ENCODE data around the gene ABT1.

The ABT1 gene

DNA sequence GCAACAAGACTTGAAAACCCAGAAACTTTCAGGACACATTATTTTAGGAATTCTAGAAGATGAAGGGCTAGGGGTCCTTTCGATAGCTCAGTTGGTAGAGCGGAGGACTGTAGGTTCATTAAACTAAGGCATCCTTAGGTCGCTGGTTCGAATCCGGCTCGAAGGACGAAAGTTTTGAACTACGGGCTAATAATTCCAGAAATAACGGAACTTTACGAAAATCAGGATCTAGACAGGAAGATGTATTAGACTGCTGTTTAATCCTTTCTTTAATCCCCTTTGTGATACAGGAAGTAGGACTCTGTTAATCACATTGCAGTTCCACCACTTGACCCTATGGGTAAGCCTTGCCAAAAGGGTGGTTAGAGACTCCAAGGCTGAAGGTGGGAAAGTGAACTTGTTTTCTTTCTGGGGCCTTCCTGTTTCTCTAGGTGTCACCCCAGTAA, 21.2 kb upstream of the ABT1 start:
- peak; percentile 17 for DNase-seq

DNA sequence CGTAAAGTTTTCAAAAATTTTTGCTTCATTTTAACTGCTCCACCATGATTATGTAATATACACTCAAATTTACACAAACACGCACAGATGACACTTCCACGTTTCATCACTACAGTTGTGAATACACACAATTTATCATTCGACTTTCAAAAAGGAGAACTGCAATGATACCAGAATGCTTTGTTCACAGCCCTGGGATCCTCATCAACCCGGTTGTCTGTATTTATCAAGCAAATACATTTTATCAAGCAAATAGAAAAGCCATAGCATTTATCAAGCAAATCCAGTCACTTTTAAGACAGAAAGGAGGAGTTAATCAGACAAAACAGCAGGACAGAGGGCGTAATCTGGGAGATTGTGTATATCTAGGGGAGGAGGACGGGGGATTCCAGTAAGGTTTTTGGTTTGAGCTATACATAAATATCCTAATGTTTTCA, 20.3 kb upstream of the ABT1 start:
- no peak for DNase-seq

- peak; percentile 7 for DNase-seq
These were observed 19.6 kb upstream of the ABT1 start for GRCh38 chr6:26576929-26577719.

GRCh38 chr6:26577720-26578072, 19.1 kb upstream of the ABT1 start:
- no peak for DNase-seq

DNA sequence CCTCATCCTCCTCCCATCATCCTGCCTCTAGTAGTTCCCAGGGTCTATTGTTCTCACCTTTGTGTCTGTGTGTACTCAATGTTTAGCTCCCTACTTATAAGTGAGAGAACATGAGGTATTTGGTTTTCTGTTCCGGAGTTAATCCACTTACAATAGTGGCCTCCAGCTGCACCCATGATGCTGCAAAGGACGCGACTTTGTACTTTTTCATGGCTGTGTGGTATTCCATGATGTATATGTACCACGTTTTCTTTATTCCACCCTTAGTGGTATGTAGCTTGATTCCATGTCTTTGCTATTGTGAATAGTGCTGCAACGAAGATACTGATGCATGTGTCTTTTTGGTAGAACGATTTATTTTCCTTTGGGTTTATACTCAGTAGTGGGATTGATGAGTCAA, 18.5 kb upstream of the ABT1 start:
- DNase-seq: no peak

DNA sequence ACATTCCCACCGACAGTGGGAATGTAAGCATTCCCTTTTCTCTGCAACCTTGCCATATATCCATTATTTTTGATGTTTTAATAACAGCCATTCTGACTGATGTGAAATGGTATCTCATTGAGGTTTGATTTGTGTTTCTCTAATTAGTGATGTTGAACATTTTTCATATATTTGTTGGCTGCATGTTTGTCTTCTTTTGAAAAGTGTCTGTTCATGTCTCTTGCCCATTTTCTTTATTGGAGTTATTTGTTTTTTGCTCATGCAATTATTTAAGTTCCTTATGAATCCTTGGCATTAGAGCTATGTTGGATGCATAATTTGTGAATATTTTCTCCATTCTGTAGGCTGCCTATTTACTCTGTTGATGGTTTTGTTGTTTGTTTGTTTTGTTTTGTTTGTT, 18.0 kb upstream of the ABT1 start:
- DNase-seq: no peak

- no peak for DNase-seq
These were observed 15.4 kb upstream of the ABT1 start for GRCh38 chr6:26581164-26581915.

DNA sequence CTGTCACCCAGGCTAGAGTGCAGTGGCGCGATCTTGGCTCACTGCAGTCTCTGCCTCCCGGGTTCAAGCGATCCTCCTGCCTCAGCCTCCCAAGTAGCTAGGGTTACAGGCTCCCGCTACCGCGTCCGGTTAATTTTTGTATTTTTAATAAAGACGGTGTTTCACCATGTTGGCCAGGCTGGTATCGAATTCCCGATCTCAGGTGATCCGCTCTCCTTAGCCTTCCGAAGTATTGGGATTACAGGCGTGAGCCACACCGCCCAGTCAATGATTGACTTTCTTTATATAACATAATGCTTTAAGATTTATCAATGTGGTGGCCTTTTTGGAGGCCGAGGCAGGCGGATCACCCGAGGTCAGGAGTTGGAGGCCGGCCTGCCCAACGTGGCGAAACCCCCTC, 7.8 kb upstream of the ABT1 start:
- DNase-seq: no peak

DNA sequence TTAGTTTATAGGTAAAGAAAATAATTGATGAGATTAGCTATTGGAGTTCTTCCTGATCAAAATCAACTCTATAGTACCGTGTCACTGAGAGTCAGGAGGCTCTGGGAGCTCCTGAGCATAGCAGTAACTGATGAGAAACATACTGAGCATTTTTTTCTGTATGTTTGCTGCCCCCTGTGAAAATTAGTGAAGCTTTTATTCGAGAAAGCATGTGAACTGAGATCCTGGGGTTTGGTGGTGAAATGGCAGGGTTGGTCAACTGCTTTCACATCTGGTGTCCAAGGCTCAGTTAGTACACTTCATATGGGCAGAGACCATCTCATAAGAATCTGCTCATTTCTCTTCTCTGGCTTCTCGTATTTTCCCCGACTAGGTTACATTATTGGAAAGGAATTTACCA, 4.1 kb upstream of the ABT1 start:
- peak; percentile 53 for DNase-seq

- DNase-seq: peak; percentile 18
These were observed 3.2 kb upstream of the ABT1 start for GRCh38 chr6:26593278-26594130.

GRCh38 chr6:26594131-26594498, 2.6 kb upstream of the ABT1 start:
- no peak for DNase-seq

DNA sequence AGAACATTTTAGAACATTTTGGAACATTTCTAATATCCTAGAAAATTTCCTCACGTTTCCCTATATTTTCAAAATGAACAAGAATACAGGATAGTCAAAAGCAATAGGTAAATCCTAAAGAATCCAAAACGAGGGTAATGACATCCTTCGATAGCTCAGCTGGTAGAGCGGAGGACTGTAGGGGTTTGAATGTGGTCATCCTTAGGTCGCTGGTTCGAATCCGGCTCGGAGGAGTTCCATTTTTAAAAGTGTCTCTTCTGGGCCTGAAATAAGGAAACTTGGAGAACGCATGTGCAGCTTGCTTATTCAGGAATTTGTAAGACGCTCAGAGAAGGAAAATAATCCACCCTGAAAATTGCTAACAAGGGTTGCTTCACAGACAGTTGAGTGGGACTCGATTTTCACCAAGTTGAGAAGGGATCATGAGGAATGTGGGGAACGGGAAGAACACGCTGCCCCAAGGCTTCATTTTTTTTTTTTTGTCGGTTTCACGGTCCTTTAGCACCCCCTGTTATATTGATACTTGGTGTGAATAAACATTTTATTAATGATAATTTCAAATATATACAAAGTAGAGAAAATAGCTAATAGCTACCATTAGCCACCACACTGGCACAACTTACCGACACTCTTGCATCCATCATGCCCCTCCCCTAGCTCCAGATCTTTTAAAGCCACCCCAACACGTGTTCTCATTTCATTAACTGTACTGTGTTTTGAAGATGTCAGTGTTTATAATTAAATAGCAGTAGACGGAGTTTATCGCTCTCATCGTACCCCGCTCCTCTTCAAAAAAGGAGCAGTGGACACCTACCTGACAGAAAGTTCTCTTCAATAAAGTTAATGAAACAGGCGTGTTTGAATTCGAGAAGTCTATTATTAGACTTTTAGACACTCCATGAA, 1.8 kb upstream of the ABT1 start:
- peak; percentile 84 for DNase-seq

DNA sequence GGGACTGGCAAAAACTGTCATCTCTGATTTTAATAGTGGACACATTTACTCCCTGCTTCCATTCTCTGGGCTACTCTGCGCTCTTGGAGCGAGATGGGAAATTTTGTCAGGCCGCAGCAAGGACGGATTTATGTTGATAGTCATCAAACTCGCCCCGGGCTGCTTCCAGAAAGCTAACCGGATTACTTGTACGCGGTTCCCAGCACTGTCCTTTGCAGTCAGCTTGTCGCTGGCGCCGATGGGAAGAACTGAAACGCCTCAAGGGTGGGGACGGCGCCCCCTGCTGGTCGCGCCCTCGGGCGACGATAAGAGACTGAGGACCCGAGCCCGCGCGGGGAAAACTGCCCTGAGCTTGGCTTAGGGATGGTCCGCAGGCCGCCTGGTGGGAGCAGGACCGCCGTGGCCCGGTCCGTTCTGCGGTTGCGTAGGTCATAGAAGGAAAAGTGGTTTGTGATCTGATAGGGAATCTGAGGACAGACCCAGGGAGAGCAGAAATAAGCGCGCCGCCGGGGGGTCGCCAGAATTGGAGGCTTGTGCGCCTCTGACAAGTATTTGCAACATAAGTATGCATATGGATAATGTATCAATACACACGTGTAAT, 984 bp upstream of the ABT1 start:
- DNase-seq: peak; percentile 92

GRCh38 chr6:26597389-26597766, 625 bp downstream of the ABT1 start:
- DNase-seq: no peak

DNA sequence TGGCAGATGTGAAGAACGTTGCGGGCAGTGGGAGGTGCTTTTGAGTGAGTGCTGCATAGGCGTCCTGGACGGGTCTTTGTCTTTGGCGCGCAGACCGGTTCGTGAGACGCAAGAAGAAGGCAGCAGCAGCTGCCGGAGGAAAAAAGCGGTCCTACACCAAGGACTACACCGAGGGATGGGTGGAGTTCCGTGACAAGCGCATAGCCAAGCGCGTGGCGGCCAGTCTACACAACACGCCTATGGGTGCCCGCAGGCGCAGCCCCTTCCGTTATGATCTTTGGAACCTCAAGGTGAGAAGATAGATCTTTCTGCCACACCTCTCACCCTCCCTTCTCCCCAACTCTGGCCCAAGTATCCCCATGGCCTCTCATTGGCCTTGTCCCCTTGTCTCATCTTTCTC, 1.1 kb downstream of the ABT1 start:
- DNase-seq: no peak

GRCh38 chr6:26598267-26598666, 1.5 kb downstream of the ABT1 start:
- no peak for DNase-seq

DNA sequence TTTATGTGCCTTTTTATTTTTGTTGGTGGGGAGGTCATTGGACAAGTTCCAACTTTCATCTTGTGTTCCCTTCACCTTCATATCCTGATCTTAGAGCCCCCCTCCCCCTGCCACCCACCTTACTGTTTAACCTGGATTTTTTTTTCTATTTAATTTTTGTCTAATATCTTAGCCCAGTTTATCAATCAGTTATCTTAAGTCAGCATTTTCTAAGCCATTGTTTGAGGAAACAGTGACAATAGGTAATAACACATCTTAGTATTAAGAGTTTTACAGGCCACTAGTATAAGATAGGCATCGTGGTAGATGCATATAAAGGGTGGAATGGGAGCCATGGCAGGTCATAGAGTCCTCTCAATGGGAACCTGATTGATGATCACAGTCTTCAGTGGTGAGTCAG, 2.4 kb downstream of the ABT1 start:
- DNase-seq: no peak

GRCh38 chr6:26599591-26599990, 2.8 kb downstream of the ABT1 start:
- DNase-seq: no peak

- no peak for DNase-seq
These were observed 4.0 kb downstream of the ABT1 start for GRCh38 chr6:26600759-26601158.

GRCh38 chr6:26602262-26602661, 5.5 kb downstream of the ABT1 start:
- DNase-seq: no peak

GRCh38 chr6:26604026-26604425, 7.3 kb downstream of the ABT1 start:
- no peak for DNase-seq

DNA sequence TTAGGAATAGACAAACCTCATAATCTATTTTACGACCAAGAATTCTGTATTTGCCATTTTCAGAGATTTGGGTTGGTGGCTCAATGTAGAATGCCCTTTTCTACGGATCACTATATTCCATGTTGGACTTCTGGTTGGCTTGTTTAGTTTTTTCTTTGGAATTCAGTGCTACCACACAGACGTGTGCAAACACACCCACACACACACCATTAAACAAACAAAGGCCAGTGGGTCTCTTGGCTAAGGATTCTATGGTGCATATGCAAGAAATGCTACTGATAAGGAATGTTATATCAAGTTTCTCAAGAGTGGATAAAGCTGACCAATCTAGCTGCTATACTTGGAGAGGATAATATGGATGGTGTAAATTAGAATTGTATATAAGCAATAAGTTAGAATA, 8.0 kb downstream of the ABT1 start:
- no peak for DNase-seq

Measured in NCI-H146 (cell line).